Stimulated activated CD8-positive, alpha-beta memory T cell treated with anti-CD3 and anti-CD28 coated beads, Interleukin-7, amount 100 ng/mL, for 4 hours (primary cell): ENCODE results near the gene PDE4D.
"Not testable (repeated sequence)": the region's sequence is repeated elsewhere in the genome, so short reads cannot be mapped to it uniquely, and the experiment has no call there.

Experiments used
- DNase-seq, 2 donors: peaks; one replicate each; pipeline ENCODE4 v3.0.0-alpha.2; 2020; ENCODE audit warnings: low read depth in 2 of 2

Gene PDE4D

GRCh38 chr5:59768152-59769040 lies 125.1 kb downstream of the PDE4D start:
- no peak for DNase-seq

DNA sequence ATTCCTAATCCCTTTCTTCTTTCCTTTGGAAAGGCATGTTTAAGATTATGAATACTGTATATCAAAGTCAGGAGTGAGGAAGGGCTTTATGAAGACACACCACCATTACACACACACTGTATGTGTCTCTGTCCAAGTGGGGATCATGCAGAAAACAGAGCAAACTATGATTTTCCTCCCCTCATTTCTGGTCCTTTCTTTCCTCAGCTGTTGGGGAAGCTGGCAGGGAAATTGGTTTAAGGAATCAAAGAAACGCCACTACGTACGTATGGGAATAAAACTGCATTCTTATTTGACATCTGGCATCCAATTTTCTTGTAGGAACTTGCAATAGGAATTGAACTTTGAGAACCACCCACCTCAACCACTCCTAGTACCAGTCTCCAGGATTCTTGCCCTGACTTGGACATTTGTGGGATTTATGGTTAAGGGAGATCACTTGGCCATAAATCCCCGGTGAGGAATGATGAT lies 125.8 kb downstream of the PDE4D start:
- no peak for DNase-seq

GRCh38 chr5:59767211-59767605 lies 126.3 kb downstream of the PDE4D start:
- DNase-seq: no peak

DNA sequence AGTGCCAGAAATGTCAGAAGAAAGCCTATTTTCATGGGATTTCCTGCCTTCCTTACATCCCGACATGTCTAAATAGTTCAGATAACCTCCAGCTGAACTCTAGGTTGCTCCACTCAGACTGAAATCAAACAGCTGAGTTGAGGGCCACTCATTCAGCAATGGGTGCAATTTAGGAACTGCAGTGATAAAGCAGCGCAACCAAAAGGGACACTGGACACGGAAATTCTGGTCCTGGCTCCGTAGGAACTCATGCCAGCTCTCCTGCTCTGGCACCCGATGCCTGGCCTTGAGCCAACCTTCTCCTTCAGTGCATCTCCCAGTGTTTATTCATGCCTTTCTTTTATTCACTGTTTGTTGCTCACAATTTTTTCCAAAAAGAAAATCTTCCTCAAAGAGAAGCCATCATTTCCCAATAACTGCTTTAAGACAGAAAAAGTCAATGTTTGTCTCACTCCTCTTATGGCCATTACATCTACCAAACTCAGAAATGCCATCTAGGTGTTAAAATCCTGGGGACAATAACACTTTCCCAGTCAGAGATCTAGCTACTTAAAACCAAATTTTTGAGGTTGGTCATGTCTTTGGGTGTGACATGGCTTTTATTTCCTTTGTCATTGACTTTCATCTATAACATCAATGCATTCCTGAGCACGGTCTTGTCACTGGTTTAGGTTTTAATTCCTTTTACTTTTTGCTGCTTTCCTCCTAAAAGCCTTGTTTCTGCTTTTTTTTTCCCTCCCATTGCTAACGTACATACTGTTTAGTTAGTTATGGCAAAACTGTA lies 126.9 kb downstream of the PDE4D start:
- no peak for DNase-seq

GRCh38 chr5:59765446-59765845 lies 128.1 kb downstream of the PDE4D start:
- no peak for DNase-seq

GRCh38 chr5:59764361-59764760 lies 129.2 kb downstream of the PDE4D start:
- DNase-seq: no peak

DNA sequence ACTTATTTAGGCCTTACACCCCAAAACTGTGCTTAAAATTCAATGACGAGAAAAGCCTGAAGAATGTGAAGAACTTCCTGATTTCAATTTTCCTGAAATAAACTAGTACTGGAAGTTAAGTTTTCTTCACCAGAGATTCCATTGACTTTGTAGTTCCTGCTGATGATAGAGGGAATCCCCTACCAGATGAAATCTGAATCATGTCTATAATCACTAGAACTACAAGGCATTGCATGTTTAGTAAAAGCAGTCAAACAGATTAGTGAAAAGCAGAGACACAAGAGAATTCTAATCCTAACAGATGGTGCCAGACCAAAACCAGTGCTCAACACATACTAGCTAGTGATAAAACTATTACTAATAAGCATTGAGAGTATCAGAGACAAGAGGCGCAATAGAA lies 130.0 kb downstream of the PDE4D start:
- DNase-seq: no peak

GRCh38 chr5:59762232-59762631 lies 131.3 kb downstream of the PDE4D start:
- not testable (repeated sequence) for DNase-seq

DNA sequence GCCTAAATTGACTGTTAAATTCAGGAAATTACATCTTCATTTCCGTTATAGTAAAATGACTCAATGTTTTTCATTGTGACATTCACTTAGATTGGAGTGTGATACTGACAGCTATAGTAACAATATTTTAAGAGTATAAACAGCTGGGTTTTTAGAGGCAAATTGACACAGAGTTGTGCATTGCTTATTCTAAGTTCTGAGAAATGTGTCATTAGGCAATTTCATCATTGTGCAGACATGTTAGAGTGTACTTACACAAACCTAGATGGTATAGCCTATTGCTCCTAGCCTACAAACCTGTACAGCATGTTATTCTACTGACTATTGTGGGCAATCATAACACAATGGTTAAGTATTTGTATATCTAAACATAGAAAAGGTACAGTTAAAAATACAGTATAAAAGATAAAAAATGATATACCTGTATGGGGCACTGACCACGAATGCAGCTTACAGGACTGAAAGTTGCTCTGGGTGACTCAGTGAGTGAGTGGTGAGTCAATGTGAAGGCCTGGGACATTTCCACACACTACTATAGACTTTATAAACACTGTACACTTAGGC lies 132.7 kb downstream of the PDE4D start:
- DNase-seq: no peak

GRCh38 chr5:59759600-59760351 lies 133.8 kb downstream of the PDE4D start:
- DNase-seq: no peak

GRCh38 chr5:59758566-59758965 lies 135.0 kb downstream of the PDE4D start:
- DNase-seq: no peak

DNA sequence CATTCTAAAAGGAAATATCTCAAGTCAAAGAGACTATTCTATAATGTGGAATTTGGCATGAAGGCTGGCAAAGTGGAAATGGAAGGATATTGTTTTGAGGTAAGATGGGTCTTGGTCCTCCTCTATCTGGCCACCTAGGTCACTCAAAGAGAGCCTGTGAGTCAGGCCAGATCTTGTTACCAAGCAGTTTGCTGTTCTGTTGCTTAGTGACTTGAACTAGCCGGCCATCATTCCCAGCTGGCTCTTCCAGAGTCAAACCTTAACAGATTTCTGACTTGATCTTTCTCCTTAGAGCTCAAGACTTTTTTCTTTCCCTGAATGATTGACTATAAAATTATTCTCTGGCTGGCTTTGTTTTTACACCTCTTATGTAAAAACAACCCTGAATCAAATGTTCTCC lies 136.1 kb downstream of the PDE4D start:
- no peak for DNase-seq

DNA sequence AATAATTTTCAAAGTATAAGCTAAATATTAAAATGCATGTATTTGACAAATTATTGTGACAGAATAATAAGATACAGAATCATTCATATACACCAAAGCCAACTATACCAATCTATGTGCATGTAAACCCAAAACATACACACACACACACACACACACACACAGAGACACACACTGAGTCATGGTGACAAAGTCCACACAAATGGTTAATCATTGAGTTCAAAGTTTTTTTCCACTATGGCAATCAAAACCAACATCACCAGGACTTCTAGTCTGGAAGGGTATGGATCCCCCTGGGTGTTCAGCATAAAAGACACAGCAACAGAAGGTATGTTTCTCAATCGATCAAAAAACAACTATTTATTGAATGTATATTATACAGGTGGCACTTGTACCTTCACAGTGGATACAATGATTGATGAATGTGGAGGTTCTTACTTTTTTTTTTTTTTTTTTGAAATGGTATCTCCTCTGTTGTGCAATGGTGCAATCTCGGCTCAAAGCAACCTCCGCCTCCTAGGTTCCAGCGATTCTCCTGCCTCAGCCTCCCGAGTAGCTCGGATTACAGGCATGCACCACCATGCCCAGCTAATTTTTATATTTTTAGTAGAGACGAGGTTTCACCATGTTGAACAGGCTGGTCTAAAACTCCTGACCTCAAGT lies 137.0 kb downstream of the PDE4D start:
- DNase-seq: no peak

DNA sequence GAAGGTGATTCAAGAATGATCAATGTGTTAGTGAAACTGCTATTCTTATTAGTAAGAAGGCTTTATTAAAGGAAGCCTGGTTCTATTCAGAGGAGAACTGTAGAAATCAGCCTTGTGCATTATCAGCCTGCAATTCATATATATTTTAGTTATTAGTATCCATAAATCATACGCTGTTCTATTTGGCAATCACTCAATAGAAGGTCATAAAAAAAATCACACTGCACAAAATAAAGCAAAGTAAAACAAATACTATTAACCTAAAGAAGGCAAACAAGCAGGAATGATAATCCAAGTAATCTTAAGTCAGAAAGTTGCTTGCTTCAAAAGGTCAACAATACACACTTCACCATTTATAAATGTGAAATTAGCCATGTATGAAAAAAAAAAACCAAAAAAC lies 138.1 kb downstream of the PDE4D start:
- no peak for DNase-seq

DNA sequence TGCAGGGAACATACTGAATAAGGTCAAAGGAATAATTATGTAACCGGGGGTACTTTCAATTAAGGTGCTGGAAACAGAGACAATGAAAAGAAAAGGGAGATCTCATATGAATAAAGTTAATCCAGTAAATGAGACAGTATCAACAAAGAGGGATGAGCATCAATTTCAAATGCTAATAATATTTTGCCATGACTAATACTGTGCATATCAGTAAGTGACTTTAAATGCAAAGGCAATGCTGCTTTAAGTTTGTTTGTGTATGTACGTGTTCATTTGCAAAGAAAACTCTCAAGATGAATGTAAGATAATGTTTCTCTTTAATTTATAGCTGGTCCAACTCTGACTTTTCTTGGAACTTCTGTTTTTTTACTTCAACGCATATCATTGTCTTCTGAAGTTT lies 139.9 kb downstream of the PDE4D start:
- no peak for DNase-seq

DNA sequence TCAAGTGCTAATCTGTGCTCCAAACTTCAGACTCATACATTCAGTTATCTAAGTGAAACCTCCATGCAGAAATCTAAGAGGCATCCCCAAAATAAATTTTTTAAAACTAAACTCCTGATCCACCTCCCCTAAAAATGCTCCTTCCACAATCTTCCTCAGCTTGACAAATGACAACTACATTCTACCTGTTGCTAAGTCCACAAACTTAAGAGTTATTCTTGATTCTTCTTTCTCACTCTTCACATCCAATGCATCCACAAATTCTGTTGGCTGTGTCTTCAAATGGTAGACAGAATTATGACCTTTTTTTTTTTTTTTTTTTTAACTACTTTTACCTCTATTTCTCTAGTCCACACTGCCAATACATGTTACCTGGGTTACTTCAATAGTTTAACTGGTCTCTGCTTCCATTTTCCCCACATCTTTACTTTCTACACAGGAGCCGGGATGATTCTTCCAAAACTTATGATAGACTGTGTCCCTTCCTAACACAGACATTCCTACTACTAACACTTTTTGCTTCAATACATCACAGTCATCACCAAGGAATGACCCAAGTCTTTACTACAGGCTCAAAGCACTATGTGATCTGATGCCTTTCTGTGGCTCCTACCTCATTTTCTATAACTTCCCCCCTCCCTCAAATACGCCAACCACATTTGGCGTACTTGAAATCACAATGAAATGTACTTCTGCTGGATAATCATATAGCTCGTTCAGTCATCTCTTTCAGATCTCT lies 143.6 kb downstream of the PDE4D start:
- DNase-seq: no peak

- DNase-seq: not testable (repeated sequence)
Observed at GRCh38 chr5:59748036-59748663, 145.4 kb downstream of the PDE4D start.

DNA sequence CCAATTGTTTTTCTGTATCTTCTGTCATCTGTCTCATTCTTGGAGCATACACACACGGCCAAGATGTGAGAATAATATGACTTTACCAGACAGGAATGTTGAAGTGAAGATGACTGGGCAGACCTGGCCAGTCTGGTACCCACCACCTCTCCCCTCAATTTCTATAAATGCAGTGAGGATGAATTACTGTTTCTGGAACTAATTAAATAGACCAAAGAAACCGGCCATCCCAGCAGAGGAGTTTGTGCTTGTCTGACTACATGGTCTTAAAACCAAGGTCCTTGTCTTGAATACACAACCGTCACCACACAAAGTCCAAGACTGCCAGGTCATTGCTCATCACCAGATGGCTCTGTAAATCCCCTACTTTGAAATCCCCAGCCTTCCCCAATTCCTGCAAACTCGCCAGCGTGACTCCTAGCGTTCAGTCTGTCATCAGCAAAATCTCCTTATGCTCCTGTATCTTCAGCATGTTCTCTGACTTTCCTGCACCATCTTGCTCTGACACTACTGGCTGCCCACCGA lies 147.2 kb downstream of the PDE4D start:
- no peak for DNase-seq

- no peak for DNase-seq
Observed at GRCh38 chr5:59745415-59745863, 148.1 kb downstream of the PDE4D start.

GRCh38 chr5:59744531-59744992 lies 149.0 kb downstream of the PDE4D start:
- DNase-seq: no peak
